Measurements from ENCODE around the gene FBXO10. TPM values are rescaled to one million over a fixed set of nuclear protein-coding genes. Genes with fewer than 3 reads are reported as not detected.

Gene FBXO10
- total and polyA plus RNA-seq, 2 of the 8 experiments (the other 6 are each of a cell fraction or from before 2014, with no cell fraction given) = 13.1 to 13.9 TPM

- no peaks in the 10 kb centered on the region for H3K27me3 ChIP-seq (replicated peaks in 1 of 4; ENCODE audit: control insufficient read depth in 3 of 4, extremely low read depth in 1 of 4, insufficient read depth in 3 of 4, low read length in 3 of 4)
- H3K9me3 ChIP-seq (ENCODE audit: insufficient read depth in 2 of 2, low read depth in 1 of 2, low read length in 1 of 2) = no peaks in the 10 kb centered on the region
- no peak overlapping the region for H3K4me2 ChIP-seq (ENCODE audit: insufficient read depth in 1 of 2, low read depth in 2 of 2, low read length in 2 of 2)
- no peak overlapping the region for H2BK20ac ChIP-seq (ENCODE audit: low read length)
- no peak overlapping the region for H2BK15ac ChIP-seq (ENCODE audit: low read length)
- no peaks in the 10 kb centered on the region for H3K79me1 ChIP-seq (ENCODE audit: low read depth, low read length)
- DNase-seq (ENCODE audit: low read depth in 1 of 2, low spot score in 2 of 2) = no peak
- H2BK12ac ChIP-seq (ENCODE audit: low read depth, low read length) = no peak overlapping the region
- POLR2A ChIA-PET (ENCODE audit: partially characterized antibody) = no interaction called here
- no peak overlapping the region for H4K91ac ChIP-seq (replicated peaks; ENCODE audit: insufficient read length, low read length)
- WGBS, 2 experiments (ENCODE audit: extremely low coverage in 1 of 2, insufficient coverage in 1 of 2, insufficient read length in 1 of 2, insufficient replicate concordance in 2 of 2, low coverage in 1 of 2, low lambda C conversion rate in 2 of 2, missing lambda C conversion rate in 1 of 2) = 92% methylated on average over 13 of the region's 13 CpGs; no CpG with 5 or more reads in 1 of the 2 experiments
- no peak overlapping the region for H3K9ac ChIP-seq (replicated peaks in 1 of 4; ENCODE audit: extremely low read depth in 1 of 4, low read depth in 3 of 4, low read length in 3 of 4)
- CTCF ChIA-PET (ENCODE audit: partially characterized antibody) = interaction anchor here (1.1 kb wide), 1 partner anchor 9 kb away, joined by 3 read pairs; no protein-coding TSS in a partner anchor
- no peak overlapping the region for H3K27ac ChIP-seq (ENCODE audit: low read depth, low read length)
- no peak for TF ChIP-seq SP2 (IDR thresholded peaks at IDR 0.05; ENCODE audit: low read length)
- no peak overlapping the region for H2BK5ac ChIP-seq (ENCODE audit: low read depth, low read length)
- no peak overlapping the region for H3K4me3 ChIP-seq (ENCODE audit: extremely low read depth in 1 of 4, insufficient read depth in 2 of 4, low read depth in 3 of 4, low read length in 4 of 4)
- no peaks in the 10 kb centered on the region for H3K79me2 ChIP-seq (ENCODE audit: control insufficient read depth in 1 of 2, insufficient read depth in 2 of 2, low read length in 2 of 2)
- no peaks in the 10 kb centered on the region for H3K4me1 ChIP-seq (replicated peaks in 1 of 4; ENCODE audit: control insufficient read depth in 3 of 4, insufficient read depth in 4 of 4, low read length in 3 of 4)
- no peak overlapping the region for H2AK5ac ChIP-seq (ENCODE audit: low read depth, low read length)
- H3K18ac ChIP-seq (ENCODE audit: extremely low read depth, low read length) = no peak overlapping the region
- no peak overlapping the region for H4K8ac ChIP-seq (ENCODE audit: extremely low read depth, insufficient read depth, low read length)
- no peak for FAIRE-seq
- no peaks in the 10 kb centered on the region for H4K20me1 ChIP-seq (replicated peaks in 1 of 2; ENCODE audit: control insufficient read depth in 1 of 2, insufficient read depth in 2 of 2, low read length in 2 of 2)
- no peaks in the 10 kb centered on the region for H3K23me2 ChIP-seq (ENCODE audit: low read depth, low read length)
- H2AFZ ChIP-seq (ENCODE audit: low read length) = no peak overlapping the region
- no peak overlapping the region for H3K56ac ChIP-seq (replicated peaks; ENCODE audit: insufficient read length, low read depth, low read length)
- H3K36me3 ChIP-seq (ENCODE audit: control insufficient read depth in 2 of 4, insufficient read depth in 4 of 4, low read length in 3 of 4) = peaks cover 4 to 25% (median 15%) of the 10 kb centered on the region in 4 experiments; a peak in 6 of 8 replicates
- H3K14ac ChIP-seq (ENCODE audit: insufficient read length) = no peak overlapping the region
- no peak overlapping the region for H3K23ac ChIP-seq (ENCODE audit: insufficient read length)
- H2BK120ac ChIP-seq (replicated peaks; ENCODE audit: low read depth, low read length) = no peak overlapping the region
- H3K4ac ChIP-seq (replicated peaks; ENCODE audit: insufficient read length, low read depth, low read length) = no peak overlapping the region
- H4K5ac ChIP-seq (ENCODE audit: insufficient read length, low read depth, low read length) = no peak overlapping the region
These were observed 44.5 kb downstream of the FBXO10 start for GRCh38 chr9:37531699-37532098.
